NCI-H2196 (cell line): ENCODE measurements around the gene CLUH.
A peak's percentile ranks its signal among the peaks of the same experiment; 100 is the strongest.

ENCODE experiments used
- DNase-seq: peaks from one replicate; lab custom pipeline; 2025; ENCODE audit not compliant: unreplicated experiment; lab: John Stamatoyannopoulos, UW

CLUH gene

GRCh38 chr17:2722611-2723010 lies 11.0 kb upstream of the CLUH start:
- no peak for DNase-seq

GRCh38 chr17:2721603-2722002 lies 10.0 kb upstream of the CLUH start:
- no peak for DNase-seq

GRCh38 chr17:2719861-2720260 lies 8.3 kb upstream of the CLUH start:
- no peak for DNase-seq

GRCh38 chr17:2718150-2718938 lies 6.8 kb upstream of the CLUH start:
- no peak for DNase-seq

GRCh38 chr17:2716649-2717048 lies 5.1 kb upstream of the CLUH start:
- DNase-seq: no peak

- DNase-seq: no peak
These were observed 2.3 kb upstream of the CLUH start for GRCh38 chr17:2713881-2714280.

GRCh38 chr17:2712300-2713043 lies 908 bp upstream of the CLUH start:
- no peak for DNase-seq

- no peak for DNase-seq
These were observed 559 bp downstream of the CLUH start for GRCh38 chr17:2710803-2711607.

- no peak for DNase-seq
These were observed 1.3 kb downstream of the CLUH start for GRCh38 chr17:2710071-2710802.

- no peak for DNase-seq
These were observed 2.3 kb downstream of the CLUH start for GRCh38 chr17:2709183-2709661.

GRCh38 chr17:2708585-2709182 lies 2.9 kb downstream of the CLUH start:
- no peak for DNase-seq

GRCh38 chr17:2707721-2708584 lies 3.6 kb downstream of the CLUH start:
- peak; percentile 26 for DNase-seq

GRCh38 chr17:2706911-2707510 lies 4.6 kb downstream of the CLUH start:
- DNase-seq: no peak

- no peak for DNase-seq
These were observed 5.4 kb downstream of the CLUH start for GRCh38 chr17:2705888-2706795.

GRCh38 chr17:2705263-2705662 lies 6.3 kb downstream of the CLUH start:
- DNase-seq: no peak

- DNase-seq: no peak
These were observed 6.7 kb downstream of the CLUH start for GRCh38 chr17:2704890-2705248.

GRCh38 chr17:2704031-2704889 lies 7.3 kb downstream of the CLUH start:
- no peak for DNase-seq
